ENCODE results near the gene E4F1.

- TF ChIP-seq, protein P1, sequence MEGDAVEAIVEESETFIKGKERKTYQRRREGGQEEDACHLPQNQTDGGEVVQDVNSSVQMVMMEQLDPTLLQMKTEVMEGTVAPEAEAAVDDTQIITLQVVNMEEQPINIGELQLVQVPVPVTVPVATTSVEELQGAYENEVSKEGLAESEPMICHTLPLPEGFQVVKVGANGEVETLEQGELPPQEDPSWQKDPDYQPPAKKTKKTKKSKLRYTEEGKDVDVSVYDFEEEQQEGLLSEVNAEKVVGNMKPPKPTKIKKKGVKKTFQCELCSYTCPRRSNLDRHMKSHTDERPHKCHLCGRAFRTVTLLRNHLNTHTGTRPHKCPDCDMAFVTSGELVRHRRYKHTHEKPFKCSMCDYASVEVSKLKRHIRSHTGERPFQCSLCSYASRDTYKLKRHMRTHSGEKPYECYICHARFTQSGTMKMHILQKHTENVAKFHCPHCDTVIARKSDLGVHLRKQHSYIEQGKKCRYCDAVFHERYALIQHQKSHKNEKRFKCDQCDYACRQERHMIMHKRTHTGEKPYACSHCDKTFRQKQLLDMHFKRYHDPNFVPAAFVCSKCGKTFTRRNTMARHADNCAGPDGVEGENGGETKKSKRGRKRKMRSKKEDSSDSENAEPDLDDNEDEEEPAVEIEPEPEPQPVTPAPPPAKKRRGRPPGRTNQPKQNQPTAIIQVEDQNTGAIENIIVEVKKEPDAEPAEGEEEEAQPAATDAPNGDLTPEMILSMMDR (conservative IDR thresholded peaks at IDR 0.05; ENCODE audit: low read depth, low read length): no peak
- TF ChIP-seq EZH2 (IDR thresholded peaks at IDR 0.05; ENCODE audit: borderline replicate concordance, low read depth, low read length, poor library complexity, severe bottlenecking): no peak
Observed at GRCh38 chr16:2190002-2190658, 33.3 kb upstream of the E4F1 start.
